GM21526 (cell line): Measurements from ENCODE around the gene LILRA6.
"Not testable (repeated sequence)": the region's sequence is repeated elsewhere in the genome, so short reads cannot be mapped to it uniquely, and the experiment has no call there.

Source experiments
- ATAC-seq: cut with Tn5 transposase; IDR thresholded peaks from one replicate; pipeline ENCODE4 v1.9.1; 2021; ENCODE audit warnings: moderate library complexity; ENCODE audit not compliant: unreplicated experiment, low FRiP score

LILRA6 gene

GRCh38 chr19:54268936-54269335 lies 26.3 kb upstream of the LILRA6 start:
- no peak for ATAC-seq

GRCh38 chr19:54266133-54266532 lies 23.5 kb upstream of the LILRA6 start:
- no peak for ATAC-seq

- ATAC-seq, result no peak
Measured at GRCh38 chr19:54262470-54262869, 19.9 kb upstream of the LILRA6 start.

- ATAC-seq, result no peak
Measured at GRCh38 chr19:54262066-54262465, 19.5 kb upstream of the LILRA6 start.

- no peak for ATAC-seq
Measured at GRCh38 chr19:54257116-54257480, 14.5 kb upstream of the LILRA6 start, which contains the start of gene LILRB5. TSS of gene LILRB5 (minus strand) at chr19:54257273. CDS start at chr19:54257193, 80 bp downstream.

GRCh38 chr19:54256250-54257115 lies 13.9 kb upstream of the LILRA6 start:
- no peak for ATAC-seq

GRCh38 chr19:54255105-54255775 lies 12.7 kb upstream of the LILRA6 start:
- ATAC-seq, result no peak

GRCh38 chr19:54254195-54254906 lies 11.8 kb upstream of the LILRA6 start:
- ATAC-seq, result no peak

- no peak for ATAC-seq
Measured at GRCh38 chr19:54253331-54254194, 11.0 kb upstream of the LILRA6 start.

GRCh38 chr19:54252845-54253244 lies 10.3 kb upstream of the LILRA6 start:
- no peak for ATAC-seq

GRCh38 chr19:54252243-54252642 lies 9.7 kb upstream of the LILRA6 start:
- ATAC-seq, result no peak

- ATAC-seq, result no peak
Measured at GRCh38 chr19:54248016-54248601, 5.5 kb upstream of the LILRA6 start.

- ATAC-seq, result no peak
Measured at GRCh38 chr19:54247106-54247930, 4.7 kb upstream of the LILRA6 start.

GRCh38 chr19:54245936-54246335 lies 3.3 kb upstream of the LILRA6 start:
- ATAC-seq, result no peak

- not testable (repeated sequence) for ATAC-seq
Measured at GRCh38 chr19:54243809-54244208, 1.2 kb upstream of the LILRA6 start.

- ATAC-seq, result not testable (repeated sequence)
Measured at GRCh38 chr19:54242234-54242633, 356 bp downstream of the LILRA6 start.

GRCh38 chr19:54240372-54241336 lies 1.9 kb downstream of the LILRA6 start:
- ATAC-seq, result not testable (repeated sequence)
